Anterior cingulate cortex (tissue), 58 donors: Measurements from ENCODE around the gene RASAL2.

Experiments
- DNase-seq, 58 donors: peaks; one replicate each; lab custom pipeline; 2025; lab: John Stamatoyannopoulos, UW

Gene RASAL2

DNA sequence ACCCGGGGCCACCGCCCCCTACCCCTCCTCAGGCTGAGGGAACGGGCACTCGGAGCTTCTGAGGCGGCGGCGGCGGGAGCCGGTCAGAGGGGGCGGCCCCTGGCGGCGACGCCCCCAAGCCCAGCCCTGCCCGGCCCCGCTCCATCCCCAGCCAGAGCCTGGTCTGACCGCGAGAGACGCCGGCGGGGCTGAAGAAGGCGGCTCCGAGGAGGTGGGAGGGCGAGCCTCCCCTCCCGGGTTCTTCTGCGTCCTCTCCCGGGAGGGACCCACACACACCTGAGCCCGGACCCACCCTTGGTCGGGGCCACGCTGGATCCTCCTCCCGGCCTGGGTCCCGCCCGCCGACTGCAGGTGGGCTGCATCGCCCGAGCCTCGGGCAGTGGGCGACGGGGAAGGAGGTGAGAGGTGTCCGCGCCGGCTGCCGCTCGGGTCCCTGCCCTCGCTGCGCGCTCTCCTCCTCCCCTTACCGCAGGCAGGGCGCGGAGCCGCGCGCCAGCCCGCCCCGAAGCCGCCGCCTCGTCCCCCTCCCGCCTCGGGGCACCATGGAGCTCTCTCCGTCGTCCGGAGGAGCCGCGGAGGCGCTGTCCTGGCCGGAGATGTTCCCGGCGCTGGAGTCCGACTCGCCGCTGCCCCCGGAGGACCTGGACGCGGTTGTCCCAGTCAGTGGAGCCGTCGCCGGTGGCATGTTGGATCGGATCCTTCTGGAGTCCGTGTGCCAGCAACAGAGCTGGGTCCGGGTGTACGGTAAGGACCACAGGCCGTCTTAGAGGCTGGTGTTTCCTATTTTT is at the start of gene RASAL2:
Gene RASAL2, plus strand, starts transcription at position 154 of the 788 bp plus-strand sequence. Its CDS starts 389 bp downstream, at position 543.
- DNase-seq: peak in 51 of 58 donors; percentile 8 to 81 (median 57)

DNA sequence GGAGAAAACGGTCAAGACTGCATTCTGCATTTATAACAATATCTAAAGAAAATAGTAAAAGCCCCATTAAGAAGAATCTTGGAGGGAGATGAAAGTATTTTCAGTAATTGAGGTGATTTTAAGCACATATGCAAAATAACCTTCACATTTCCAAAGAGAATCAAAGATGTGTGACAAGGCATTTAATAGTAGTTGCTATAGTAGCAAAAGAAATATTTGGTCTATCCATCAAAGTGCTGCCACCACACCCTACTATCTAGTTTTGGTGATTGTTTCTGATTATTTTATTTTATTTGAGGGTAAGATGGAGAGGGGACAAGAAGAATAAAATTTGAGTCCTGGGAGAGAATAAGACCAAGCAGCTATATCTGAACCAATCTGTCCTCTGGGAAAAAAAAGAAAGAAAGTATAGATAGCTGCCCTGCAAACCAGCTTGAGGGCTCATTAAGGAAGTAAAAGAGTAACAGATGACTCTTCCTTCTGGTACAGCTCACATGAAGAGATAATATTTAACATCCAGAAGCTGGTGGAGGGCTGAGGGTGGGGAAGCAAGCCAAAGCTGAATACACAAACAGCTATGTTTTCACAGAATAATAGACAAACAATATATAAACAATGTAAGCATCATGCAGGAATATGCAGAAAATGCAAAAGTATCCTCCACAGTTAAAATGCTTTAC is 47.2 kb upstream of the RASAL2 start:
- no peak for DNase-seq

DNA sequence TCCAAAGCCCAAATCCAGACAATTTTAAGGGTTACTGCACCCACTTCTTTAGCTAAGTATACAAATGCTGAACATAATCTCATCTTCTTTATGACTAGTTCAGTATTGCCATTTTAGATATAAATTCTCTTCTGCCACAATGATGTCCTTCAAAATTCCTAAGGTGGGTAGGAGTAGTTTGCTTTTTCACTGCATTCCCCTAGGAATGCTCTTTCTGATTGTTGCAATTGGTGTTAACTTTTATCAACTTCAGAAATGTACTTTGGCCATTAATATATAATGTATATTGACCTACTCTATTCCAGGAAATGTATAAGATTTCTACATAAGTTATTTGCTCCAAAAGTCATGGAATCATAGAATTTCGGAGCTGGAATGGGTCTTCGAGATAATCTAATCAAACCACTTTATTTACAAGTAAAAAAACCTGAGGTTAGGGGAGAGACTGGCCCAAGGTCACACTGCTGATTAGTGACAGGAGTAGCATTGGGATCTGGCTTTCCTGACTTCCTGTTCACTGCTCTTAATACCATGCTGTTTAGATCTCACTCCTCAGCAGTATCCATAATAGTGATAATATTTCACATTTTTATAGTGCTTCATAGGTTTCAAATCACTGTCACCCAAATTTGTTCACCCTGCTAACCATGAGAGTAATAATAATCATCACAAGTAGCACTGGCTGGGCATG is 46.4 kb upstream of the RASAL2 start:
- no peak for DNase-seq

DNA sequence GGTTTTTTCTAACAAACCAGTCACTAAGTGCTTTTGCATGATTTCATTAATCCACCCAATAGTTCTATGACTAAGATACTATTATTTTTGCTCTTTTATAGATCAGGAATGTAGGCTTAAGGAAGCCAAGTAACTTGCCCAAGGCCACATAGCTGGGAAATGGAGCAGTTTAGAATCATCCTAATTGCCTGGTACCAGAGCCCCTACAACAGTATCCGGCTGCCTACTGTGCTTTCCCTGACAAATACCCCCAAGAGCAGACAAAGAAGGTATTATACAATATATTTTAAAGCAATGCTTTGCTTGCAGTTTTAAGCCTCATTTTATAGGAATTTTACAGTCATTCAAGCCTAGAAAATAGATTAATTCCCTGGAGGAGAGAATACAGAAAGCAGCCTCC is 45.5 kb upstream of the RASAL2 start:
- no peak for DNase-seq

- DNase-seq: no peak
Observed at GRCh38 chr1:178048883-178049282, 45.0 kb upstream of the RASAL2 start.

DNA sequence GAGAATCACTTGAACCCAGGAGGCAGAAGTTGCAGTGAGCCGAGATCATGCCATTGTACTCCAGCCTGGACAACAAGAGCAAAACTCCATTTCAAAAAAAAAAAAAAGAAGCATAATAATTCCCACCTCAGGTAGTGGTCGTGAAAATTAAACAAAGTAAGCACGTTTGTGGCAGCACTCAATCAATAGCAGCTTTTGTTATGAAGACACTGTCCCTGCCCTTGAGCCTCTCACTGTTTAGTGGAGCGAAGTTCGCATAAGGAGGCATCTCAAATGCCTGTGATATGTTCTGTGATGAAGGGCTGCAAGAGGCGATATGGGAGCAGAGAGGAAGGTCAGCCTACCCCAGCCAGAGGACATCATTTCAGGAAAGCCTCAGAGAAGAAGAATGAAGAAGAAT is 43.8 kb upstream of the RASAL2 start:
- no peak for DNase-seq

- no peak for DNase-seq
Observed at GRCh38 chr1:178051071-178051470, 42.8 kb upstream of the RASAL2 start.

GRCh38 chr1:178052650-178053461 is 41.0 kb upstream of the RASAL2 start:
- no peak for DNase-seq

DNA sequence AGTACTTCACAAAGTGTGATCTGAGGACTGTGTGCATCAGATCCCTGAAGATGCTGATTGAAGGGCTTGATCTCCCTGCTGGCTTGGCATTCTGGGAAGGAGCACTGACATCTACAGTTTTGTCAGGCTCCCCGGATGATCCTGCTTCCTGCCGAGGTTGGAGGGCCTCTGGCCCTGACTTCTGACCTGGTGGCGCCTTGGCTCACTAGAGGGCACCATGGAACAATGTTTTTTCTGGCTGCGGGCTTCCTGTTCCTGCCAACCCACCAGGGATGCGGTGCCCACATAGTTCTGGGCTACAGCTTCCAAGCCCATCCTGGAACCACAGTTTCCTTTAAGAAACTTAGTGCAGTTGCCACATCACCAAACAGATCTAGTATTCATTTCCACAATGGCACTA is 38.8 kb upstream of the RASAL2 start:
- peak in 27 of 58 donors; percentile 9 to 54 (median 27) for DNase-seq

GRCh38 chr1:178055779-178056471 is 38.0 kb upstream of the RASAL2 start:
- DNase-seq: peak in 6 of 58 donors; percentile 6 to 37 (median 24)

DNA sequence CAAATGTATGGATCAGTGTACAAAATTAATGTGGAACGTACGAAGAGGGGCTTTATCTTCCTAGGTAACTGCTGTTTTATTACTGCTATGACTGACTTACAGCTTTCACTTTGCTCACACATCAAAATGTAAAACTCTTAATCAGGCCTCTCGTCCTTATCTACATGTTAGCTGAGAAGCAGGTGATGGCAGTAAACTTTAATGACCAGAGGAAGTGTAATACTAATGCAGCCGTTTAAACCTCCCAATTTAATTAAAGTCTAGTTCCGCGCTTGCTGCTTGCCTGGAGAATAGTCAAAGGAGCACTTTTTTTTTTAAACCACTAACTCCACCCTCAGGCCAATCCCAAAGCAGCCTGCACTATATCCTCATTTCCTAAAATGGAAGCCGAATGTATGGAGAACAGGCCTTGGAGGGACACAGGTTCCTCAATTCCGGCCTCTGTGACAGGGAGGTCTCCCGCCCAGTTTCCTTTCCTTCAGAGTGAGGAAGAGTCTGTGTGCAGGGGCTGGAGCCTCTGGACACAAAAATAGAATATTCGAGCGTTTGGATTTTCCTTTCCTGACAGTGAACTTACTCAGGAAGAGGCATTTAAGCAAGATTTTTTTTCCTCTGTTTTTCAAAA is 36.7 kb upstream of the RASAL2 start:
- DNase-seq: no peak

GRCh38 chr1:178057912-178058534 is 35.9 kb upstream of the RASAL2 start:
- peak in 13 of 58 donors; percentile 6 to 51 (median 28) for DNase-seq

DNA sequence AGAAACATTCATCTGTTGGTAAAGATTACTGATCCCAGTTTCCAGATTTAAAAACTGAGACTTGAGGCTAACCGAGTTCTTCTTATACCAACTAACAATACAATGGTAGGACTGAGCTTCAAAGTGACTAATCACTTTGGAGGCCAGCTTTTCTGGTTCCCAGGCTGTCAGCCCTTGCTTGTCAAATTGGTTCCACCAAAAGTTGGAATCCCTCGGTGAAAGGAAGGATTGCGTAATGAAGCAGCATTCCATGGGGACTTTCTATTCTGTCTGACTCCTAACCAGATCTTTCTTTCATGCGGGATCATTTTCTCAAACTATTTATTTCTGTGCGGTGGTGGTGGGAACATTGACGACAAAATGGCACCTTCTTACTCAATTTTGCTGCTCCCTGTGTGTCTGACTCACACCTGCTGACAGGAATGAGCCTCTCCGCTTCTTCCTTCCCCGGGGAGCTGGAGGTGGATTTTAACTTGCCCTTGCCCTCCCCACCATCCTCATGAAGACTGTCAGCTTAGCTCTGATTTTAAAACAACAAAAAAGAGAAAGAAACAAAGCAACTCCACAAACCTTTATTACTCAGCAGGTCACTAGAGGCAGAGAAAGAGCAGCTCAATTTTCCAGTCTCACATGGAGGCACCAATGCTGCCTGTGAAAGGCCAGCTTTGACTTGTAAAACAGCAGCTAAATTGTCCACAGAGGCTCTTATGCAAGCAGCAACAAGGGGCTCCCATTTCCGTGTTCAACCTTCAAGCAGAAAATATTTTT is 32.9 kb upstream of the RASAL2 start:
- peak in 1 of 58 donors; percentile 13 for DNase-seq

- no peak for DNase-seq
Observed at GRCh38 chr1:178061620-178062019, 32.3 kb upstream of the RASAL2 start.

DNA sequence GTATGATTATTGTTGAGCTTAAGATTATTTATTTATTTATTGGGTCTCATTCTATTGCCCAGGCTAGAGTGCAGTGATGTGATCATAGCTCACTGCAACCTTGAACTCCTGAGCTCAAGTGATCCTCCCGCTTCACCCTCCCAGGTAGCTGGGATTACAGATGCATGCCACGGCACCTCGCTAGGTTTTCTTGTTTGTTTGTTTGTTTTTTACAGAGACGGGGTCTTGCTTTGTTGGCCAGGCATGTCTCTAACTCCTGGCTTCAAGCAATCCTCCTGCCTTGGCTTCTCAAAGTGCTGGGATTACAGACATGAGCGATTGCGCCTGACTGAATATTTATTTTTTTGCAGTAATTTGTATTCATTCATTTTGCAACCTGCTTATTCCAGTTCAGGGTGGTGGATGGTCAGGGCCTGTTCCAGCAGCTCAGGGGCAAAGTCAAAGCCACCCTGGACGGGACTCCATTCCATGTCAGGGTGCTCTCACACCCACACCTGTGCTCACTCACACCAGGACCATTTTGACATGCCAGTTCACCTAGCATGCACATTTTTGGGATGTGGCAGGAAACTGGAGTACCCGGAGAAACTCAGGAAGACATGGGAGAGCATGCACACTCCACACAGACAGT is 29.6 kb upstream of the RASAL2 start:
- no peak for DNase-seq

DNA sequence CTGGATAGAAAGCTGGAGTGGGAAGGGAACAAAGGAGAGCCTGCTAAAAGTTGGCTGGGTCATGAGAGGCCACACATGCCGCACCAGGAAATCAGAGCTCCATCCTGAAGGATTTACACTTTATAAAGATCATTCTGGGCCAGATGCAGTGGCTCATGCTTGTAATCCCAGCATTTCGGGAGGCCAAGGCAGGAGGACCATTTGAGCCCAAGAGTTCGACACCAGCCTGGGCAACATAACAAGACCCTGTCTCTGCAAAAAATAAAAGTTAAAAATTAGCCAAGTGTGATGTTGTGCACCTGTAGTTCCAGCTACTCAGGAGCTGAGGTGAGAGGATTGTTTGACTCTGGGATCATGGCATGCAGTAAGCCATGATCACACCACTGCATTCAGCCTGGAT is 28.7 kb upstream of the RASAL2 start:
- DNase-seq: no peak

GRCh38 chr1:178066296-178066907 is 27.5 kb upstream of the RASAL2 start:
- DNase-seq: no peak
